ENCODE measurements around the gene COLEC12.

Gene COLEC12

DNA sequence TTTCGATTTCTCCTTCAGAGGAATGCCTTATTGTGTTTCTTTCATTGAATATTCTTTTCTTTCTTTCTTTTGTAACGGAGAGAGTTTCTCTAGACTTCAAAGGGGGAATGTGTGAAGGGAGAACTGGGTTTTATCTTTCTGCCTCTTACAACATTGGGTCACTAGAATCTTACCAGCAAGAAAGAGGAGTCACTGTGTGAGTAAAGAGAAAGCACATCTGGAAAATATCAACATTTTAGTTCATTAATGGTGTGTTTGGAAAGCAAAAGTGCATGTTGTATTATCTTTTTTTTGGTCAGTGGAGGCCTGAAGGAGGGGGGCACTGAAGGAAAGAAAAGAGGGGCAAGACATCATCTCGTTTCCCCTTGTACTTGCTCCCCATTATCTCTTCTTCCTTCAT is 146.0 kb downstream of the COLEC12 start:
- no peak for DNase-seq

DNA sequence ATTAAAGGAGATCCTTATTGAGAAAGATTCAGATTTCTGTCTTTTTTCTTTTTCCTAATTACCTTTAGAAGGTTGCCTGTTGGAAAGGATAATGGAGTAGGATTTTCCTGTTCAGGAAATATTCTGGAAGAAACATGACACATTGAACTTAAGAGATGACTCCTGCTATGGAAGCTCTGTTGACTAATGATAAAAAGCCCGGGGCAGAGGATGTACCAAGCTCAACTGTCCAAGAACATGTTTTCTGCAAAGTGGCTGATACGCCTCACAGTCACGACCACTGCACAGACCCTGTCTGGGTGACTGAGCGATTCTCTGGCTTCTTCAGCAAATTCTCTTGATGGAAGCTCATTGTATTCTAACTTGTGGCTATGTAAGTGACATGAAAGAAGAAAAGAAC is 146.5 kb downstream of the COLEC12 start:
- no peak for DNase-seq

GRCh38 chr18:352438-352837 is 148.1 kb downstream of the COLEC12 start:
- DNase-seq: no peak

- DNase-seq: no peak
These were observed 149.4 kb downstream of the COLEC12 start for GRCh38 chr18:350953-351572.

DNA sequence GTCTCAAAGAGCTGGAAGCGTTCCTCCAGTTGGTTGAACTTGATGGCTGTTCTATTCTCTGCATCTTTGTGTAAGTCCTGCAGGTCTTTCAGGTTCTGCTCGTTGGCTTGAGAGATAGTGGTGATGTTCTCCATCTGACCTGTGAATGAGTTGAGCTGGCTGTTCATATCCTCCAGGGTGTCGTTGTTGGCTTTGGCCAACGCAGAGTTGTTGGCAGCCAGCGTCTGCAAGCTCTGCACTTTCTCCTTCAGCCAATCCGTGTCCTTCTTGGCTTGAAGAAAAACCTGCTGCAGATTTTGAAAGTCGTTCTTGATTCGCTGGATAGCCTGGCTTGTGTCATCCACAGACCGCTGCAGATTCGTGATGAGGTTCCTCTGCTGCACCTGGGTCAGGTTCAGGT is 153.9 kb downstream of the COLEC12 start:
- no peak for DNase-seq

DNA sequence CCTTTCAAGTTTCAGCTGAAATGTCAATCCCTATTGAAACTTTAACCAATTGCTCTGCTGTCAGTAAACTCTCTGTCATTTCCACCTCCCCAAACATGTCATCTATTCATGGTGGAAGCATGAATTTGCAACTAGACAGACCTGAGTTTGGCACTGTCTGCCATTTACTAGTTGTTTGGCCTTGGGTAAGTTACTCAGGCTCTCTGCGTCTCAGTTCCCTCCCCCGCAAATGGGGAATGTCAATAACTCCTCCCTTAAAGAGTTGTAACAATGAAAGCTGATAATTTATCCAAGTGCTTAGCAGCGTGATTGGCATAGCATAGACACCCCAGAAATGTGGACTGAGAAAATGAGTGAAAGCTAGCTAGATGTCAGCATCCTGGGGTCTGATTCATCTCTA is 159.4 kb downstream of the COLEC12 start:
- DNase-seq: no peak

- no peak for DNase-seq
These were observed 160.5 kb downstream of the COLEC12 start for GRCh38 chr18:340044-340443.

DNA sequence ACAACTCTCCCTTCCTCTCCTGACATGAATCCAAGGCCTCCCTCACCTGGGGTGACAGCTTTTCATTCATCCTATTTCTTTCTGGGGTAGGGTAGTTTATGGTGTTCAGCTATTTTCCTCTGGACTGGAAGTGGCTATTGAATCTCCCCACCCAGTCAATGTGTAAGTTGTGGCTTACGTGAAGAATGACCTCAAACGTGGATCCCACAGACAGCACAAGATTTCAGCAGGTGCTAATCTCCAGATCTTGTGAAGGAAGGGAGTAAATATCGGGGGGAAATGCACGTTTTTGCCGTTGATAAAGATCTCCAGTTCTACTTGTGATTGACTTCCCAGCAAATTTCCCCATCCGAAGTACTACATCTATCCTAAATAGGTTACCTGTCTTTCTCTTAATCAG is 161.3 kb downstream of the COLEC12 start:
- no peak for DNase-seq

DNA sequence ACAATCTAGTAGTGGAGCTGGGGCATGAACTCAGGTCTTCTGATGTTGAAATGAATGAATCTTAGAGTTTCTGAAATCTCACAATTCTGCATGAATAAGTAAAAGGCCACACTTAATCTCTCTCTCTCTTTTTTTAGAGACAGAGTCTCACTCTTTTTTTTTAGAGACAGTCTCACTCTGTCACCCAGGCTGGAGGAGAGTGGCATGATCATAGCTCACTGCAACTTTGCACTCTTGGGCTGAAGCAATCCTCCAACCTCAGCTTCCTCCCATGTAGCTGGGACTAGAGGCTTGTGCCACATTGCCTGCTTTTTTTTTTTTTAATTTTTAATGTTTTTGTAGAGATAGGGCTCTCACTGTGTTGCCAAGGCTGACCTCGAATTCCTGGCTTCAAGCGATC is 163.8 kb downstream of the COLEC12 start:
- DNase-seq: no peak

DNA sequence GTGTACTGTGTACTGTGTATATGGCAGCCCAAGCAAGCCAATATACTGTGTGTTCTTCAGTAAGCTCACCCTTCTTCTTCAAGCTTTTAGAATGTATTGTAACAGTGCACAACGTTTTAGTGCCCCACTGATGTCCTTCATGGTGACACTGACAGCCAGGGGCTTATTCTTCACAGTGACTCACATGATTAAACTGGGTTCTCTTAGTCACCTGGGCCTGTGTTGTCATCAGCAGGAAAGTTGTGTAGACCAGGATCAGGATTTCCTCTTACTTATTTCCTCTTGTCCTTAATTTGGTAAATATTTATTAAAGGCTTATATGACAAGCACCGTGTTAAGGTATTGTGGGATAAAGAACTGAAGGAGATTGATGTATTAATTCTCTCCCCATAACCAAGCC is 164.8 kb downstream of the COLEC12 start:
- no peak for DNase-seq

- DNase-seq: no peak
These were observed 165.8 kb downstream of the COLEC12 start for GRCh38 chr18:334575-335132.

- DNase-seq: no peak
These were observed 167.6 kb downstream of the COLEC12 start for GRCh38 chr18:332721-333510.

DNA sequence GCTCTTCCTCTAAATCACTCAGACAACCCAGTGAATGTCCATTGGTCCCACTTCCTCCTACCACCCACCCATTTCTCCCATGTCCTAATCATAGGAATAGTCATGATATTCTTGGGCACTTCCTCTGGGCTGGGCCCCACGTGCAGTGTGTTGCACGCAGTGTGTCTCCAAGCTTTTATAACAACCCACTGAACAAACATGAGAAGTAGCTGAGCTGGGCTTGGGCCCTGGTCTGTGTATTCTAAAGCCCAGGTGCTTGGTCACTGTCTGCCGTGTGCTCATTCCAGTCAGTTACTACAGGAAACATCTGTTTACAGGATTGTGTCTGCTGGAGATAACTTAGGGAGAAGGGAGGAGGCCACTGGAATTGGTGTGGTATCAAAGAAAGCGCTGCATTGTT is 168.5 kb downstream of the COLEC12 start:
- no peak for DNase-seq

GRCh38 chr18:331221-331821 is 169.2 kb downstream of the COLEC12 start:
- DNase-seq: peak; percentile 53

DNA sequence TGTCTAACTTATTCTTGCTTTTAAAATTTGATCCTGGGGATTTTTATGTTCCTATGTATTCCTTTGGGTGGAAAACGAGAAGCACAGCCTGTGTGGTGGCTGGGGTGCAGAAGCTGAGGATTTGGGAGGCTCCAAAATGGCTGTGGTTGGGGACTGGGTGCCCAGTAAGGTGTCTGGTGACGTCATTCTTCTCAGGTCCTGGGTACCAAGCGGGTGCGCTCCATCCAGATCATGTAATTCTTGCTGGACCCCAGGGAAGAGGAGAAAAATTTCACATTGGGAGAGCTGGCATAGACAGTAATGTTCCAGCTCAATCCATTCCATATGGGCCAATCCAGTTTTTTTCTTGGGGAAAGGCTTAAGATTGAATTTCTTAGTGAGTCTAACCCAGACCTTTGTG is 171.6 kb downstream of the COLEC12 start:
- DNase-seq: no peak

DNA sequence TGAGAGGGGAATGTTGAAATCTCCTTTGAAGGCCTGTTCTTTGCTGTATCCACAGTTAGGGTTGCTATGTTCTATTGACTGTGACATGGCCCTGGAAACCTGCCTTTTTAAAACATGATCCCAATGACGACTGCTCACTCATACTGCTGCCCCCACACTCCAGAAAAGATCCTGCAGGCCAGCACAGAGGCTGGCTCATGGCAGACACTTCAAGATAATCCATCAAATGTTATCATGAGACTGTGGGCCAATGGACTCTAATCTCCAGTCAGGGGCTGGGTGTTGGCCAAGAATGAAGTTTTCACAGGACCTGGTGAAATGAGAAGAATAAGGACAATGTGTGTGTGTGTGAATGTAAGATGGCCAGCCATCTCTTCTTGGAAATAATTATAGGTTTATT is 173.7 kb downstream of the COLEC12 start:
- DNase-seq: no peak

GRCh38 chr18:323253-323622 is 177.3 kb downstream of the COLEC12 start:
- no peak for DNase-seq

DNA sequence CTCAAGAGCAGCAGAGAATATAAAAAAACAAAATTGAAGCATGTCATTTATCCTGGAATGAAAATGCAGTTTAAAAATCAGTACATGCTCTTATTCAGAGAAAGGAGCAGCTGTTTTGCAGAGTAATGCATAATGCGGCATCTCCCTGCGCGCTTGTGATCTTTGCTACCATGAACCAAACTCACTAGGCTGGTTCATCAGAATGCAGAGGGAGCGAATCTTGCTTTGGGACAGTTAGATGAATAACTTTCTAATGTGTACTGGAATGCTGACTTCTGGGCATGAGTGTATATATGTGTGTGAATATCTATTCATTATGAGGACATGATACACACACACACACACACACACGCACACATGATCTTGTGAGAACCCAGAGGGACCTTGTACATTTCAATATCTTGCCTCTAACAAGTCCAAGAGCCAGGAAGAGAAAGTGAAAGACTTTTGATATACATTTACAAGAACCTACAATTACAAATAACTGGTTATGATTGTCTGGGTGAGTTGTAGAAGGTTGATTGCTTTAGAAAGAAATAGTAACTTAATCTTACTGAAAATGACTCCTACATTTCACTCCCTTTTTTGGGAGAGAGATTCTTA is 178.5 kb downstream of the COLEC12 start:
- no peak for DNase-seq

DNA sequence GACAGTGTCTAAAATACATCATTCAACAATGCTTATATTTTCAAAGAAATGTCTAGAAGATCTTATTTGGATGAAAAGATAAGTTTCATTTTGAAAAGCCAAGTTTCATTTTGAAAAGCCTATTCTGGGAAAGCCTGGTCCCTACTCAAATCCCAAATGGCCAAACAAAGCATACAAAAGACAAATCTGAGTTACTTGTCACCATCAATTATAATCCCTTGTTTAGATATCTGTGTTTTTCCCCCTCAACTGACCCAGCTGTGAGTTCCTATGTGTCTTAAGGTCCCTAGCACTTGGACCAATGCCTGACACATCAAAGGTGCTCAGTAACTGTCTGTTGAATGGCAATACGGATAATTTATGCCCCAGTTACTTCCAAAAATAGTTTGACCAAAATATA is 180.3 kb downstream of the COLEC12 start:
- DNase-seq: no peak

DNA sequence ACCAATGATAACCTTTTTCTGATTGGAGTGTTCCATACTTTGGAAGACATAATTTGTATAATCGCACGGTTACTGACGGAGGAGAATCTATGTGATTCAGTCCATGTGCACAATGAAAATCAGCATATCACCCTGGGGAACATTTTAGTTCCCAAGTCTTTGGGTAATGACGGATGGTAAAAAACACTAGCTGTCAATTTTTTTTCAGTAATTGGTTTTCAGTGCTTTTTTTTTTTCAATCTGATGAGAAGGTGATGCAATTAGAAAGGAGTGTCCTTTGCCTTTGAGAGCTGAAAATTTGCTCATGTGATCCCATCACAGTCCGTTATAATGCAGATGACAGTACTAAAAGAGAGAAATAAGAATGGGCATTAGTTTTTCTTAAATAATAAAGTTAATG is 180.8 kb downstream of the COLEC12 start:
- no peak for DNase-seq

DNA sequence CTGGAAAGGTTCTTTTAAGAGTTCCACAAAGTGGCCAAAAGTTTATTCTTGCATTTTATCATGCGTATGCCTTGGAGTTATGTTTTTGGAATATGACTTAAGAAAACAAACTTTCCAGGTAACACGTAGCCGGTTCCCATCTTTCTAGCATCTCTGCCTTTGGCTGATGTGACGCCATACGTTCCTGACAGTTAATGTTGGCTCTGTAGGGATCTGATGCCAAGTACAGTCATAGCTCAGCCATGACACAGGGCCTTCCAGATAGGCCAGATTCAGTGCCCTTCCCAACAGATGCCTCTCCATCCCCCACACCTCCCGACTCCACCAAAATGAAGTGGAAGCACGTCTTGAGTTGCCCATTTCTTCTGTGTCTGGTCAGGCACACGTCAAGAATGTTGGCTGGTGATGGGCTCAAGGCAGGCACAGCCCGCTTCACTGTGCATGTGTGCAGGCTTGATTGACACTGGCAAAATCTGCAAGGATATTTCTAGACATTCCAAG is 181.7 kb downstream of the COLEC12 start:
- no peak for DNase-seq

DNA sequence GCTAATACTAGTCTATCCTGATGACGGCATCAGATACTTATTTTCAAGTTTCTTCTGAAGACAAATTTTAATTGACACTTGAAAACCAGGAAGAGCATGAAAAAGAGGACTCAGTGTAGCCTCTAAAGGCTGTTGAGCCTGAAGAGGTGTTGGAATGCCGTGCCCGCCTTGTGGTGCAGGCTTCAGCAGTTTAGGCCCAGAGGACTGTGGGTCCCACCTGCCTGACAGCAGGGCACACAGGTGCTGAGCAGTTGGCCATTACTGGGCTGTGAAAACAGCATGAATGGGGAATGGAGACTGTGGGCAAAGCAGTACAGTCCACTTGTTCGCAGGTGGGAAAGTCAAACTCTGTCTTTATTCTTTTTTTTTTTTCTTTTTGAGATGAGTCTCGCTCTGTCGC is 182.9 kb downstream of the COLEC12 start:
- no peak for DNase-seq

GRCh38 chr18:316393-316792 is 184.1 kb downstream of the COLEC12 start:
- DNase-seq: no peak

- DNase-seq: no peak
These were observed 186.6 kb downstream of the COLEC12 start for GRCh38 chr18:313931-314330.

Data from GDM1 (cell line).